Osteoblast (primary cell): ENCODE measurements around the gene NRCAM. TPM values are rescaled to one million over a fixed set of nuclear protein-coding genes. Genes with fewer than 3 reads are reported as not detected.
"Not testable (repeated sequence)": the region's sequence is repeated elsewhere in the genome, so short reads cannot be mapped to it uniquely, and the experiment has no call there.

ENCODE experiments used
- DNase-seq: peaks from one replicate; pipeline ENCODE4 v3.0.0; 2011; ENCODE audit warnings: low spot score, mixed read lengths; ENCODE audit not compliant: insufficient read length; ENCODE audit errors: missing footprints
- H2AFZ ChIP-seq: 2 replicates; pipeline ENCODE4 v1.6.0; 2011; ENCODE audit warnings: mild to moderate bottlenecking, low read length
- H3K27ac ChIP-seq: 2 replicates; pipeline ENCODE4 v1.5.1; 2011; ENCODE audit warnings: mild to moderate bottlenecking, low read depth, low read length, moderate library complexity
- H3K27me3 ChIP-seq: 2 replicates; pipeline ENCODE4 v1.6.0; 2012; ENCODE audit warnings: mild to moderate bottlenecking, control low read depth, inconsistent platforms, low read length, moderate library complexity; ENCODE audit not compliant: insufficient read depth
- H3K36me3 ChIP-seq: 2 replicates; pipeline ENCODE4 v1.5.1; 2011; ENCODE audit warnings: mild to moderate bottlenecking, low read length, control low read depth, moderate library complexity; ENCODE audit not compliant: insufficient read depth
- H3K4me1 ChIP-seq: 2 replicates; pipeline ENCODE4 v1.5.1; 2011; ENCODE audit warnings: mild to moderate bottlenecking, low read length, control low read depth, moderate library complexity; ENCODE audit not compliant: insufficient read depth
- H3K4me2 ChIP-seq: 2 replicates; pipeline ENCODE4 v1.6.0; 2011; ENCODE audit warnings: mild to moderate bottlenecking, low read length; ENCODE audit not compliant: insufficient read depth
- H3K4me3 ChIP-seq: fragments of 200-600 bp; sonication (generic); 3 replicates; pipeline ENCODE4 v1.5.1; 2012; ENCODE audit warnings: mild to moderate bottlenecking, low read length, inconsistent platforms; ENCODE audit not compliant: insufficient read depth
- H3K79me2 ChIP-seq: 2 replicates; pipeline ENCODE4 v1.6.0; 2012; ENCODE audit warnings: mild to moderate bottlenecking, low read length, control low read depth, inconsistent platforms; ENCODE audit not compliant: insufficient read depth
- H3K9me3 ChIP-seq: 2 replicates; pipeline ENCODE4 v1.5.1; 2011; ENCODE audit warnings: low read depth, low read length, control low read depth
- H4K20me1 ChIP-seq: 2 replicates; pipeline ENCODE4 v1.6.0; 2012; ENCODE audit warnings: mild to moderate bottlenecking, low read length, control low read depth; ENCODE audit not compliant: insufficient read depth
- CTCF ChIP-seq: IDR thresholded peaks from 2 replicates; pipeline ENCODE4 v1.5.1; 2011; ENCODE audit warnings: mild to moderate bottlenecking, low read depth, low read length, moderate library complexity; ENCODE audit errors: extremely low read depth
- total RNA-seq: library from RNA; depleted of rRNA; stranded (reverse); fragments of >200 nt; gene quantifications from 2 replicates; pipeline ENCODE4 v1.2.3, GENCODE V29; 2012

Gene NRCAM
- total RNA-seq, 1 donor = 2.2 TPM

- no peaks in the 10 kb centered on the region for H3K79me2 ChIP-seq
- TF ChIP-seq CTCF = no peak
- no peaks in the 10 kb centered on the region for H3K36me3 ChIP-seq
- H3K9me3 ChIP-seq = no peaks in the 10 kb centered on the region
- H3K4me3 ChIP-seq = no peak overlapping the region
- no peak overlapping the region for H2AFZ ChIP-seq
- H3K4me1 ChIP-seq = no peaks in the 10 kb centered on the region
- no peak for DNase-seq
- no peak overlapping the region for H3K27ac ChIP-seq
- H4K20me1 ChIP-seq = no peaks in the 10 kb centered on the region
- no peak overlapping the region for H3K4me2 ChIP-seq
- H3K27me3 ChIP-seq = no peaks in the 10 kb centered on the region
Measured at GRCh38 chr7:108395426-108395825, 60.8 kb downstream of the NRCAM start.

- H3K9me3 ChIP-seq, H3K27ac ChIP-seq, DNase-seq, H3K4me3 ChIP-seq, H3K4me1 ChIP-seq, H2AFZ ChIP-seq, H4K20me1 ChIP-seq, H3K4me2 ChIP-seq, H3K27me3 ChIP-seq, H3K79me2 ChIP-seq, H3K36me3 ChIP-seq: not testable (repeated sequence)
Measured at GRCh38 chr7:108393097-108393496, 63.1 kb downstream of the NRCAM start.

- not testable (repeated sequence) for H3K27ac ChIP-seq, H3K4me3 ChIP-seq, H3K9me3 ChIP-seq, DNase-seq, H2AFZ ChIP-seq, H3K4me1 ChIP-seq, H3K27me3 ChIP-seq, H3K4me2 ChIP-seq, H4K20me1 ChIP-seq, H3K36me3 ChIP-seq, H3K79me2 ChIP-seq
Measured at GRCh38 chr7:108387686-108388085, 68.5 kb downstream of the NRCAM start.

GRCh38 chr7:108385834-108386422, 70.3 kb downstream of the NRCAM start:
- H3K27me3 ChIP-seq = no peaks in the 10 kb centered on the region
- H3K27ac ChIP-seq = no peak overlapping the region
- H3K4me3 ChIP-seq = no peak overlapping the region
- no peak overlapping the region for H3K4me2 ChIP-seq
- no peaks in the 10 kb centered on the region for H3K79me2 ChIP-seq
- H3K36me3 ChIP-seq = no peaks in the 10 kb centered on the region
- no peaks in the 10 kb centered on the region for H3K4me1 ChIP-seq
- TF ChIP-seq CTCF = no peak
- H3K9me3 ChIP-seq = no peaks in the 10 kb centered on the region
- no peaks in the 10 kb centered on the region for H4K20me1 ChIP-seq
- DNase-seq = no peak
- no peak overlapping the region for H2AFZ ChIP-seq

- Histone ChIP-seq H3K79me2 (no peaks in the 10 kb centered on the region), H4K20me1 (no peaks in the 10 kb centered on the region), H3K36me3 (no peaks in the 10 kb centered on the region), H3K27ac (no peak overlapping the region), H3K4me1 (no peaks in the 10 kb centered on the region), H3K4me3 (no peak overlapping the region), H2AFZ (no peak overlapping the region), H3K27me3 (no peaks in the 10 kb centered on the region), H3K4me2 (no peak overlapping the region), H3K9me3 (no peaks in the 10 kb centered on the region)
- no peak for DNase-seq
- no peak for TF ChIP-seq CTCF
Measured at GRCh38 chr7:108384716-108385483, 71.3 kb downstream of the NRCAM start.
